ENCODE measurements around the gene PPP2R2B. TPM values are rescaled to one million over a fixed set of nuclear protein-coding genes. Genes with fewer than 3 reads are reported as not detected.

The PPP2R2B gene
- total RNA-seq, 1 experiment from 2014 or later: not detected

- TF ChIP-seq CTCF (conservative IDR thresholded peaks at IDR 0.05; ENCODE audit: low read depth, low read length) (no peak), EZH2 (IDR thresholded peaks at IDR 0.05; ENCODE audit: borderline replicate concordance, low read depth, low read length, poor library complexity, severe bottlenecking) (no peak)
- no TSS peak for BruUV-seq (replicated peaks)
- Histone ChIP-seq H3K36me3 (ENCODE audit: insufficient read depth, low read length, poor library complexity, severe bottlenecking) (no peaks in the 10 kb centered on the region), H3K4me1 (ENCODE audit: insufficient read depth, low read length, poor library complexity, severe bottlenecking) (no peaks in the 10 kb centered on the region), H3K9me3 (ENCODE audit: low read depth, low read length, poor library complexity, severe bottlenecking) (no peaks in the 10 kb centered on the region), H3K4me3 (ENCODE audit: low read depth, low read length, poor library complexity, severe bottlenecking) (no peak overlapping the region), H3K27me3 (replicated peaks; ENCODE audit: insufficient read depth, low read depth, low read length, poor library complexity) (peaks cover 53% of the 10 kb centered on the region), H3K27ac (ENCODE audit: low read depth, low read length, poor library complexity, severe bottlenecking) (no peak overlapping the region)
- DNase-seq (ENCODE audit: low spot score): no peak
- POLR2A ChIA-PET (ENCODE audit: low non-redundant PET): no interaction called here
- intact Hi-C loops (cut with micrococcal nuclease; ENCODE audit: unreplicated experiment): no loop called here
- CTCF ChIA-PET: no interaction called here
Observed at GRCh38 chr5:146754621-146755020, 123.9 kb downstream of the PPP2R2B start.

- Histone ChIP-seq H3K27ac (ENCODE audit: low read depth, low read length, poor library complexity, severe bottlenecking) (no peak overlapping the region), H3K36me3 (ENCODE audit: insufficient read depth, low read length, poor library complexity, severe bottlenecking) (no peaks in the 10 kb centered on the region), H3K27me3 (replicated peaks; ENCODE audit: insufficient read depth, low read depth, low read length, poor library complexity) (peaks cover 53% of the 10 kb centered on the region), H3K9me3 (ENCODE audit: low read depth, low read length, poor library complexity, severe bottlenecking) (no peaks in the 10 kb centered on the region), H3K4me3 (ENCODE audit: low read depth, low read length, poor library complexity, severe bottlenecking) (no peak overlapping the region), H3K4me1 (ENCODE audit: insufficient read depth, low read length, poor library complexity, severe bottlenecking) (no peaks in the 10 kb centered on the region)
- ChIA-PET CTCF (no interaction called here), POLR2A (ENCODE audit: low non-redundant PET) (no interaction called here)
- BruUV-seq (replicated peaks): no TSS peak
- no peak for TF ChIP-seq EZH2 (IDR thresholded peaks at IDR 0.05; ENCODE audit: borderline replicate concordance, low read depth, low read length, poor library complexity, severe bottlenecking)
- no peak for TF ChIP-seq CTCF (conservative IDR thresholded peaks at IDR 0.05; ENCODE audit: low read depth, low read length)
- DNase-seq (ENCODE audit: low spot score): no peak
- intact Hi-C loops (cut with micrococcal nuclease; ENCODE audit: unreplicated experiment): no loop called here
Observed at GRCh38 chr5:146753641-146754040, 124.9 kb downstream of the PPP2R2B start.

- H3K4me1 ChIP-seq (ENCODE audit: insufficient read depth, low read length, poor library complexity, severe bottlenecking): no peaks in the 10 kb centered on the region
- no peaks in the 10 kb centered on the region for H3K9me3 ChIP-seq (ENCODE audit: low read depth, low read length, poor library complexity, severe bottlenecking)
- no peak for DNase-seq (ENCODE audit: low spot score)
- no peak overlapping the region for H3K27ac ChIP-seq (ENCODE audit: low read depth, low read length, poor library complexity, severe bottlenecking)
- H3K4me3 ChIP-seq (ENCODE audit: low read depth, low read length, poor library complexity, severe bottlenecking): no peak overlapping the region
- CTCF ChIA-PET: no interaction called here
- BruUV-seq (replicated peaks): no TSS peak
- H3K36me3 ChIP-seq (ENCODE audit: insufficient read depth, low read length, poor library complexity, severe bottlenecking): no peaks in the 10 kb centered on the region
- intact Hi-C loops (cut with micrococcal nuclease; ENCODE audit: unreplicated experiment): no loop called here
- peaks cover 39% of the 10 kb centered on the region for H3K27me3 ChIP-seq (replicated peaks; ENCODE audit: insufficient read depth, low read depth, low read length, poor library complexity)
- POLR2A ChIA-PET (ENCODE audit: low non-redundant PET): no interaction called here
- TF ChIP-seq EZH2 (IDR thresholded peaks at IDR 0.05; ENCODE audit: borderline replicate concordance, low read depth, low read length, poor library complexity, severe bottlenecking) (no peak), CTCF (conservative IDR thresholded peaks at IDR 0.05; ENCODE audit: low read depth, low read length) (no peak)
Observed at GRCh38 chr5:146751781-146752401, 126.7 kb downstream of the PPP2R2B start.
